AG04450 (cell line): ENCODE data around the gene SPSB3. TPM values are rescaled to one million over a fixed set of nuclear protein-coding genes. Genes with fewer than 3 reads are reported as not detected.

Experiments used
- CTCF ChIA-PET: fragments of 300-600, 350-600 bp; formaldehyde crosslinking; extraction: SDS; loops from one replicate; lab custom pipeline; 2022; ENCODE audit warnings: antibody characterized with exemption, inconsistent platforms; lab: Charles Lee
- POLR2A ChIA-PET: fragments of 350-600 bp; formaldehyde crosslinking; extraction: SDS; loops from one replicate; lab custom pipeline; 2021; ENCODE audit warnings: antibody characterized with exemption, inconsistent platforms; lab: Yijun Ruan, JAX
- DNase-seq: peaks from one replicate; pipeline ENCODE4 v3.0.0-alpha.2; 2011; ENCODE audit warnings: low read depth, low spot score
- H3K27ac ChIP-seq: one replicate; pipeline ENCODE4 v1.5.1; 2012; ENCODE audit warnings: low read depth, low read length, control low read depth
- H3K27me3 ChIP-seq: one replicate; pipeline ENCODE4 v1.6.0; 2012; ENCODE audit warnings: low read length; ENCODE audit not compliant: control insufficient read depth, insufficient read depth
- H3K4me3 ChIP-seq: 2 replicates; pipeline ENCODE4 v1.5.1; 2011; ENCODE audit warnings: mild to moderate bottlenecking, low read depth, low read length, control low read depth
- H3K9me3 ChIP-seq: 2 replicates; pipeline ENCODE4 v1.5.1; 2012; ENCODE audit warnings: low read length; ENCODE audit not compliant: control insufficient read depth, insufficient read depth
- CTCF ChIP-seq: IDR thresholded peaks from 2 replicates; pipeline ENCODE4 v1.5.1; 2011; ENCODE audit warnings: low read depth, low read length, control low read depth, inconsistent platforms
- polyA plus RNA-seq: library from polyadenylated mRNA; depleted of rRNA; stranded (reverse); fragments of >200 nt; gene quantifications from 2 replicates; pipeline ENCODE4 v1.2.3, GENCODE V29; 2011

The SPSB3 gene
- polyA plus RNA-seq, 1 experiment = 11.0 TPM

DNA sequence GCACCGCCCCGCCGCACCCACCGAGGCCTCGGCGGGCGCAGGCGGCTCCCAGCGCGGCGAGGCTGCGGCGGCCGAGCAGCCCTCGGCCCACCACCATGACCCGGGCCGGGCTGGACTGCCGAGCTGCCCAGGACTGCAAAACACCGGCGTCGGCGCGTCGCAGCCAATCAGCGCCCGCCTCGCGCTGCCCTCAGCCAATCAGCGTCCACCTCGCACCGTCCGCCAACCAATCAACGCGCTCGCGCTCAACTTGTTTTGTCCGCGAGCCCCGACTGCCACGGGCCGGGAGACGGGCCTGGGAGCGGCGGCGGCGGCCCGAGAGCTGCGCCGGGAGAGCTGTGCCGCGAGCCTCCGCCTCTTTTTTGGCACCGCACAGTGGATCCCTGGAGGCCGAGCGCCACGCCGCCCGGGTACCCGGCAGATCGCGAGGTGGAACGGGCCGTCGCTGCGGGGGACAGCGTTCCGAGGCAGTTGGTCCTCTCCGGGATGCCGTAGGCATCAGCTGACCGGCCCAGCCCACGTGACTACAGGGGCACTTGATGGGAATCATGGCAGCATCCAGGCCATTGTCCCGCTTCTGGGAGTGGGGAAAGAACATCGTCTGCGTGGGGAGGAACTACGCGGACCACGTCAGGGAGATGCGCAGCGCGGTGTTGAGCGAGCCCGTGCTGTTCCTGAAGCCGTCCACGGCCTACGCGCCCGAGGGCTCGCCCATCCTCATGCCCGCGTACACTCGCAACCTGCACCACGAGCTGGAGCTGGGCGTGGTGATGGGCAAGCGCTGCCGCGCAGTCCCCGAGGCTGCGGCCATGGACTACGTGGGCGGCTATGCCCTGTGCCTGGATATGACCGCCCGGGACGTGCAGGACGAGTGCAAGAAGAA, 44.6 kb upstream of the SPSB3 start, which contains the start of the genes FAHD1 and HAGH:
TSS of gene FAHD1 (plus strand) at position 516 of the 883 bp plus-strand sequence. CDS start at position 549, 33 bp downstream.
TSS of gene HAGH (minus strand) at position 135 of the 883 bp plus-strand sequence. CDS start at position 97, 38 bp downstream.
- Histone ChIP-seq H3K4me3 (peak within 1 kb of the TSS; percentile 96), H3K9me3 (peaks cover 3% of the 10 kb centered on the region; the same call in 1 of the 2 replicates), H3K27me3 (no peaks in the 10 kb centered on the region), H3K27ac (peak within 1 kb of the TSS; percentile 39)
- no peak for TF ChIP-seq CTCF
- ChIA-PET POLR2A (interaction anchor here (0.5 to 2.6 kb wide), 9 partner anchors 13 to 602 kb away, joined by 3 to 21 read pairs (median 5); partner anchors contain the start of genes CCNF, MRPS34, NUBP2 and RPS2), CTCF (interaction anchor here (0.6 kb wide), 1 partner anchor 102 kb away, joined by 3 read pairs; no protein-coding TSS in a partner anchor)
- DNase-seq = peak; percentile 91

GRCh38 chr16:1825864-1826690, 43.7 kb upstream of the SPSB3 start:
- H3K9me3 ChIP-seq = peaks cover 3% of the 10 kb centered on the region; the same call in 1 of the 2 replicates
- TF ChIP-seq CTCF = no peak
- H3K27me3 ChIP-seq = no peaks in the 10 kb centered on the region
- peak overlapping the region; percentile 96 for H3K4me3 ChIP-seq
- POLR2A ChIA-PET = interaction anchor here (0.7 to 2.6 kb wide), 4 partner anchors 43 to 603 kb away, joined by 3 to 21 read pairs (median 6); partner anchors contain the start of genes CCNF, MRPS34, NUBP2 and RPS2
- H3K27ac ChIP-seq = no peak overlapping the region
- CTCF ChIA-PET = no interaction called here
- peak; percentile 8 for DNase-seq

- POLR2A ChIA-PET = interaction anchor here (2.6 kb wide), 1 partner anchor 43 kb away, joined by 21 read pairs; the partner anchor contains the start of genes NUBP2 and SPSB3
- H3K27ac ChIP-seq = no peak overlapping the region
- no peak for TF ChIP-seq CTCF
These were observed 43.1 kb upstream of the SPSB3 start for GRCh38 chr16:1825381-1825863.

DNA sequence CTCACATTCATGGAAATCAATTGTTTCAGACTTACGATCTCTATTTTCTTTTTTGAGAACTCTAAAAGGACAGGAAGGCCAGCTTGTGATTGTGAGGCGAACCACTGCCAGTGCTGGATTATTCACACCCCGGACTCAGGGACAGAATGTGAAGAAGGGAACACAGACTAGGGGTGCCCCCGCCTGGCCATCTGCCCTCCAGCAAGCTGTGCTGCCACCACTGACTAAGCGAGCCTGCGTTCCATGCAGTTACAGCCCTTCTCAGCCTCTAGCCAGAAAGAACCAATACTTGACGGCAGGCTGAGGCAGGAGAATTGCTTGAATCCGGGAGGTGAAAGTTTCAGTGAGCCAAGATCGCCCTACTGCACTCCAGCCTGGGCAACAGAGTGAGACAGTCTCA, 41.5 kb upstream of the SPSB3 start:
- DNase-seq = peak; percentile 21
- POLR2A ChIA-PET = interaction anchor here (1.5 kb wide), 1 partner anchor 41 kb away, joined by 5 read pairs; the partner anchor contains the start of genes NUBP2 and SPSB3
- TF ChIP-seq CTCF = peak; percentile 35
- H3K4me3 ChIP-seq = no peak overlapping the region
- no peak overlapping the region for H3K27ac ChIP-seq
- H3K9me3 ChIP-seq = peaks cover 3% of the 10 kb centered on the region; the same call in 1 of the 2 replicates
- no peaks in the 10 kb centered on the region for H3K27me3 ChIP-seq
- CTCF ChIA-PET = interaction anchor here (0.6 to 1.1 kb wide), 7 partner anchors 10 to 183 kb away, joined by 3 to 9 read pairs (median 4); no protein-coding TSS in a partner anchor

More at GRCh38 chr16:1825381-1825863, 43.1 kb upstream of the SPSB3 start:
- no peaks in the 10 kb centered on the region for H3K27me3 ChIP-seq
- CTCF ChIA-PET = no interaction called here
- H3K4me3 ChIP-seq = peak overlapping the region; percentile 96
- peaks cover 3% of the 10 kb centered on the region; the same call in 1 of the 2 replicates for H3K9me3 ChIP-seq
- no peak for DNase-seq
